HepG2 (cell line): ENCODE data around the gene HUNK. TPM values are rescaled to one million over a fixed set of nuclear protein-coding genes. Genes with fewer than 3 reads are reported as not detected.

Experiments used
- ATF2 ChIP-seq: sonication (generic); formaldehyde crosslinking; IDR thresholded peaks from 2 replicates; pipeline ENCODE4 v1.4.0; 2020; ENCODE audit warnings: missing genetic modification reagents
- CEBPG ChIP-seq: IDR thresholded peaks from 2 replicates; pipeline ENCODE4 v1.6.1; 2016
- FOSL2 ChIP-seq: sonication (generic); formaldehyde crosslinking; IDR thresholded peaks from 2 replicates; pipeline ENCODE4 v1.4.0; 2020; ENCODE audit warnings: missing genetic modification reagents
- FOXA1 ChIP-seq, 2 experiments: fragments of 450-650 bp in 1 of 2; sonication (generic) in 1 of 2; formaldehyde crosslinking in 1 of 2; IDR thresholded peaks; 2 replicates each; pipeline versions ENCODE4 v1.4.0 to v1.6.1; 2016 to 2020; ENCODE audit warnings: missing genetic modification reagents in 1 of 2
- GATA4 ChIP-seq: sonication (generic); IDR thresholded peaks from 2 replicates; pipeline ENCODE4 v1.6.1; 2016; ENCODE audit warnings: antibody characterized with exemption, low read depth, borderline replicate concordance
- HMGXB4 ChIP-seq, 2 experiments: sonication (generic) in 1 of 2; formaldehyde crosslinking in 1 of 2; IDR thresholded peaks; 2 replicates each; pipeline versions ENCODE4 v1.4.0 to v1.6.1; 2018 to 2020; ENCODE audit warnings: missing genetic modification reagents in 2 of 2, borderline replicate concordance in 1 of 2, low read depth in 1 of 2, mild to moderate bottlenecking in 1 of 2, missing biosample characterization in 1 of 2
- HNF4A ChIP-seq: sonication (generic); formaldehyde crosslinking; IDR thresholded peaks from 2 replicates; pipeline ENCODE4 v1.4.0; 2020; ENCODE audit warnings: missing genetic modification reagents
- KAT8 ChIP-seq: IDR thresholded peaks from 2 replicates; pipeline ENCODE4 v1.6.1; 2016; ENCODE audit warnings: missing genetic modification reagents, missing compliant biosample characterization
- KMT2B ChIP-seq: IDR thresholded peaks from 2 replicates; pipeline ENCODE4 v1.6.1; 2016; ENCODE audit warnings: missing genetic modification reagents, missing compliant biosample characterization
- SIN3A ChIP-seq: IDR thresholded peaks from 2 replicates; pipeline ENCODE4 v1.6.1; 2011; ENCODE audit warnings: low read depth, mild to moderate bottlenecking, control low read depth, low read length, borderline replicate concordance
- TBX2 ChIP-seq: sonication (generic); formaldehyde crosslinking; IDR thresholded peaks from 2 replicates; pipeline ENCODE4 v1.5.0; 2020; ENCODE audit warnings: missing genetic modification reagents, mild to moderate bottlenecking, borderline replicate concordance
- ZFX ChIP-seq: sonication (generic); formaldehyde crosslinking; IDR thresholded peaks from 2 replicates; pipeline ENCODE4 v1.4.0; 2020; ENCODE audit warnings: mild to moderate bottlenecking, low read depth, missing genetic modification reagents, moderate library complexity
- ZNF530 ChIP-seq: sonication (generic); formaldehyde crosslinking; IDR thresholded peaks from 2 replicates; pipeline ENCODE4 v1.5.0; 2020; ENCODE audit warnings: low read depth, mild to moderate bottlenecking, missing genetic modification reagents
- ZNF687 ChIP-seq: sonication (generic); formaldehyde crosslinking; IDR thresholded peaks from 2 replicates; pipeline ENCODE4 v1.5.1; 2020; ENCODE audit warnings: mild to moderate bottlenecking, missing genetic modification reagents, moderate library complexity
- polyA plus RNA-seq, 8 experiments: library from polyadenylated mRNA; depleted of rRNA in 3 of 8; stranded (reverse) in 7 of 8; unstranded in 1 of 8; fragments of >200 nt; fragmentation: Illumina TruSeq in 4 of 8; extraction: Trizol in 4 of 8; gene quantifications; 2 replicates each; pipeline versions ENCODE4 v1.2.1 to v1.2.3, GENCODE V29; 2011 to 2016; ENCODE audit warnings: low read depth in 4 of 8, missing spikeins in 1 of 8, mixed read lengths in 1 of 8; ENCODE audit not compliant: insufficient read depth in 1 of 8
- total RNA-seq, 5 experiments: library from RNA; depleted of rRNA; stranded (reverse); fragments of >200 nt; fragmentation: Illumina TruSeq; extraction: Trizol; gene quantifications; 2 replicates each; pipeline ENCODE4 v1.2.3, GENCODE V29; 2016; ENCODE audit warnings: low read depth in 1 of 5
- TF ChIP-seq, protein P1 (sequence below): IDR thresholded peaks from 2 replicates; pipeline ENCODE4 v1.4.0; 2020; ENCODE audit warnings: mild to moderate bottlenecking, missing genetic modification reagents

Gene HUNK
- total and polyA plus RNA-seq, 2 of the 13 experiments (the other 11 are each of a cell fraction or from before 2014, with no cell fraction given): 1.8 to 1.9 TPM

DNA sequence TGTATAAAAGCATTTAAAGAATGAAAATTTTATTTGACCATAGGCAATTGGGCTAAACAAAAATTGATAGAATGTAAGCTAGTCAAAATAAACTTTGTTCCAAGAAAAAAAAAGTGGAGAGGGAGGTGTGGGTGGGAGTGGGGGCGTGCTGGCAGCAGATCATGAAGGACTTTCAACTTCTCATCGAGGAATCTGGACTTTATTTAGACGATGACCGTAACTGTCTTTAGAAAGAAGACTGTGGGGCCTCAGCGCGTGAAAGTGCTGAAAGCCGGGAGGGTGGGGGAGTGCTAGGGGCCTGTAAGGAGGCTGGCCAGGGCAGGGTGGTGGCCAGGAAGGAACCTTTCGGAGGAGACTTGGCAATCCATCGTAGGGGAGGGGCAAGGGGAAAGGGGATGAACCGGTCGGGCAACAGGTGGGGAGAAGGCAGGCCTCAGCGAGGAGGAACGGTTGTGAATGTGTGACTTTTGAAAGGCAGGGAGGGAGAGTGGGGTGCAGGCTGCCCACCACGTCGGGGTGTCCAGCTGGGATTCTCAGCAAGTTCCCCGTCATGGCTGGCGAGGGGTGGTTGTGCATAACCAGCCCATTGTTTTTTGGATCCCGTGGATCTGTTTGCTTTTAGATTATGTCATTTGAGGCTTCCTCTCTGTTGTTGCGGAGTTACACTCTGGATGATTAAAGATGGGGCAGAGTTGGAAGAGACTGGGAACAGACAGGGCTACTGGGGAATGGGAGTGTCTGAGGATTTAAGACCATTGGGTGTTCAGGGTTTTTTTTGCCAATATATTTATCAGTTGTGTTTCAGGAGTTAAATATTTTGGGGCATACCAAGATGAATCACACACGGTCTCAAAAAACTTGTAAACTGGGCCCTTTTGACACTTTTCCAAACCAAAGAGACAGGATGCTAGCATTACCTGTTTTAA lies 35.5 kb downstream of the HUNK start (continued):
- TF ChIP-seq ATF2 (CRISPR knock-in tag): no peak; the same call in 1 of the 2 replicates
- TF ChIP-seq FOXA1 (IDR thresholded peaks at IDR 0.05): no peak
- 0 out of 2 replicates have a peak, but pooled peaks have one; percentile 34 for TF ChIP-seq FOXA1 (CRISPR knock-in tag; IDR thresholded peaks at IDR 0.05)
- TF ChIP-seq FOSL2 (CRISPR knock-in tag): 0 out of 2 replicates have a peak, but pooled peaks have one; percentile 26
- TF ChIP-seq TBX2 (CRISPR knock-in tag): peak; percentile 14; the same call in 1 of the 2 replicates
- TF ChIP-seq SIN3A: no peak
- peak; percentile 34; the same call in 1 of the 2 replicates for TF ChIP-seq CEBPG
- TF ChIP-seq GATA4: no peak
- no peak for TF ChIP-seq ZNF530 (CRISPR knock-in tag)
- TF ChIP-seq ZFX (CRISPR knock-in tag): peak; percentile 31; the same call in 1 of the 2 replicates
- peak; percentile 59 for TF ChIP-seq ZNF687 (CRISPR knock-in tag)
- no peak for TF ChIP-seq KAT8 (CRISPR knock-in tag)
- peak; percentile 39 for TF ChIP-seq HNF4A (CRISPR knock-in tag)
- TF ChIP-seq KMT2B: 0 out of 2 replicates have a peak, but pooled peaks have one; percentile 30
- peak in 1 of 2 experiments; percentile 30; a peak in 1 of 4 replicates for TF ChIP-seq HMGXB4 (CRISPR knock-in tag; IDR thresholded peaks at IDR 0.05; ENCODE audit: borderline replicate concordance in 1 of 2, low read depth in 1 of 2)
- TF ChIP-seq, protein P1, sequence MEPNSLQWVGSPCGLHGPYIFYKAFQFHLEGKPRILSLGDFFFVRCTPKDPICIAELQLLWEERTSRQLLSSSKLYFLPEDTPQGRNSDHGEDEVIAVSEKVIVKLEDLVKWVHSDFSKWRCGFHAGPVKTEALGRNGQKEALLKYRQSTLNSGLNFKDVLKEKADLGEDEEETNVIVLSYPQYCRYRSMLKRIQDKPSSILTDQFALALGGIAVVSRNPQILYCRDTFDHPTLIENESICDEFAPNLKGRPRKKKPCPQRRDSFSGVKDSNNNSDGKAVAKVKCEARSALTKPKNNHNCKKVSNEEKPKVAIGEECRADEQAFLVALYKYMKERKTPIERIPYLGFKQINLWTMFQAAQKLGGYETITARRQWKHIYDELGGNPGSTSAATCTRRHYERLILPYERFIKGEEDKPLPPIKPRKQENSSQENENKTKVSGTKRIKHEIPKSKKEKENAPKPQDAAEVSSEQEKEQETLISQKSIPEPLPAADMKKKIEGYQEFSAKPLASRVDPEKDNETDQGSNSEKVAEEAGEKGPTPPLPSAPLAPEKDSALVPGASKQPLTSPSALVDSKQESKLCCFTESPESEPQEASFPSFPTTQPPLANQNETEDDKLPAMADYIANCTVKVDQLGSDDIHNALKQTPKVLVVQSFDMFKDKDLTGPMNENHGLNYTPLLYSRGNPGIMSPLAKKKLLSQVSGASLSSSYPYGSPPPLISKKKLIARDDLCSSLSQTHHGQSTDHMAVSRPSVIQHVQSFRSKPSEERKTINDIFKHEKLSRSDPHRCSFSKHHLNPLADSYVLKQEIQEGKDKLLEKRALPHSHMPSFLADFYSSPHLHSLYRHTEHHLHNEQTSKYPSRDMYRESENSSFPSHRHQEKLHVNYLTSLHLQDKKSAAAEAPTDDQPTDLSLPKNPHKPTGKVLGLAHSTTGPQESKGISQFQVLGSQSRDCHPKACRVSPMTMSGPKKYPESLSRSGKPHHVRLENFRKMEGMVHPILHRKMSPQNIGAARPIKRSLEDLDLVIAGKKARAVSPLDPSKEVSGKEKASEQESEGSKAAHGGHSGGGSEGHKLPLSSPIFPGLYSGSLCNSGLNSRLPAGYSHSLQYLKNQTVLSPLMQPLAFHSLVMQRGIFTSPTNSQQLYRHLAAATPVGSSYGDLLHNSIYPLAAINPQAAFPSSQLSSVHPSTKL (CRISPR knock-in tag): peak; percentile 28; the same call in 1 of the 2 replicates
